ENCODE data around the gene DUX4. TPM values are rescaled to one million over a fixed set of nuclear protein-coding genes. Genes with fewer than 3 reads are reported as not detected.
"Not testable (repeated sequence)": the region's sequence is repeated elsewhere in the genome, so short reads cannot be mapped to it uniquely, and the experiment has no call there.

The DUX4 gene
- under 1 TPM in 3 of 4 donors, not detected in 1; 0.27 to 0.76 (median 0.54) TPM for polyA plus RNA-seq (ENCODE audit: insufficient read length in 4 of 4)

GRCh38 chr4:190173428-190173827 is at the start of gene DUX4:
TSS of gene DUX4 (plus strand) at chr4:190173774. CDS start at chr4:190173774, 0 bp downstream.
- not testable (repeated sequence) for DNase-seq (ENCODE audit: low read depth in 4 of 4, low spot score in 3 of 4)

GRCh38 chr4:190175436-190175835 is 1.9 kb downstream of the DUX4 start:
- DNase-seq (ENCODE audit: low read depth in 4 of 4, low spot score in 3 of 4), result not testable (repeated sequence)

DNA sequence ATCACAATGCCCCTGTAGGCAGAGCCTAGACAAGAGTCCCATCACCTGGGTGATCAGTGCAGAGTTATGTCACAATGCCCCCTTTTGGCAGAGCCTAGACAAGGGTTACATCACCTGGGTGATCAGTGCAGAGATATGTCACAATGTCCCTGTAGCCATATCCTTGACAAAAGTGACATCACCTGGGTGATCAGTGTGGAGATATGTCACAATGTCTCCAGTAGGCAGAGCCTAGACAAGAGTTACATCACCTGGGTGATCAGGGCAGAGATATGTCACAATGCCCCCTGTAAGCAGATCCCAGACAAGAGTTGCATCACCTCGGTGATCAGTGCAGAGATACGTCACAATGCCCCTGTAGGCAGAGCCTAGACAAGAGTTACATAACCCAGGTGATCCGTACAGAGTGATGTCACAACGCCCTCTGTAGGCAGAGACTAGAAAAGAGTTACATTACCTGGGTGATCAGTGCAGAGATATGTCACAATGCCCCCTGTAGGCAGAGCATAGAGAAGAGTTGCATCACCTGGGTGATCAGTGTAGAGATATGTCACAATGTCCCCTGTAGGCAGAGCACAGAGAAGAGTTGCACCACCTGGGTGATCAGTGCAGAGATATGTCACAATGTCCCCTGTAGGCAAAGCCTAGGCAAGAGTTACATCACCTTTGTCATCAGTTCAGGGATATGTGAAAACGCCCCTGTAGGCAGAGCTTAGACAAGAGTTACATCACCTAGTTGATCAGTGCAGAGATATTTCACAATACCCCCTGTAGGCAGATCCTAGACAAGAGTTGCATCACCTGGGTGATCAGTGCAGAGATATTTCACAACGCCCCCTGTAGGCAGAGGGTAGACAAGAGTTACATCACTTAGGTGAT is 4.4 kb downstream of the DUX4 start:
- DNase-seq (ENCODE audit: low read depth in 4 of 4, low spot score in 3 of 4), result not testable (repeated sequence)

GRCh38 chr4:190178606-190178990 is 5.0 kb downstream of the DUX4 start:
- DNase-seq (ENCODE audit: low read depth in 4 of 4, low spot score in 3 of 4), result not testable (repeated sequence)

GRCh38 chr4:190179030-190179739 is 5.6 kb downstream of the DUX4 start:
- DNase-seq (ENCODE audit: low read depth in 4 of 4, low spot score in 3 of 4), result not testable (repeated sequence)

- DNase-seq (ENCODE audit: low read depth in 4 of 4, low spot score in 3 of 4), result not testable (repeated sequence)
Measured at GRCh38 chr4:190179740-190180094, 6.1 kb downstream of the DUX4 start.

GRCh38 chr4:190180947-190181346 is 7.4 kb downstream of the DUX4 start:
- not testable (repeated sequence) for DNase-seq (ENCODE audit: low read depth in 4 of 4, low spot score in 3 of 4)

- DNase-seq (ENCODE audit: low read depth in 4 of 4, low spot score in 3 of 4), result not testable (repeated sequence)
Measured at GRCh38 chr4:190181481-190182100, 8.0 kb downstream of the DUX4 start.

GRCh38 chr4:190203510-190203909 is 29.9 kb downstream of the DUX4 start:
- not testable (repeated sequence) for DNase-seq (ENCODE audit: low read depth in 4 of 4, low spot score in 3 of 4)

Other genes starting within 250 kb of the DUX4 start
- gene FRG1, start 232.9 kb upstream of the DUX4 start, polyA plus RNA-seq (ENCODE audit: insufficient read length in 4 of 4), result 10 to 100 TPM; 56.6 to 66.7 (median 59.6) TPM
- gene FRG2, start 146.5 kb upstream of the DUX4 start, polyA plus RNA-seq (ENCODE audit: insufficient read length in 4 of 4), result not detected
- not detected for gene DBET, start 109.3 kb upstream of the DUX4 start, polyA plus RNA-seq (ENCODE audit: insufficient read length in 4 of 4)